ENCODE results near the gene EFL1. TPM values are rescaled to one million over a fixed set of nuclear protein-coding genes. Genes with fewer than 3 reads are reported as not detected.

EFL1 gene
- total RNA-seq, 2 experiments from 2014 or later, result 15.8 to 18.6 TPM

Other genes with a start within 250 kb of the EFL1 start
- under 1 TPM; 0.57 to 0.84 TPM for gene MEX3B, start 216.7 kb downstream of the EFL1 start, total RNA-seq
- gene SAXO2, start 84 bp upstream of the EFL1 start, total RNA-seq, result under 1 TPM; 0.69 to 0.79 TPM
- gene GOLGA6L10, start 86.7 kb upstream of the EFL1 start, total RNA-seq, result 1 to 10 TPM in 1 of 2 experiments, under 1 TPM in 1; 0.96 to 1.4 TPM
- gene GOLGA6L9, start 167.1 kb upstream of the EFL1 start, total RNA-seq, result 1 to 10 TPM; 1.8 to 2.1 TPM